NCI-H524 treated with DMSO at 0.1 percent for 48 hours (cell line): ENCODE data around the gene BAIAP2L1.

Source experiments
- DNase-seq: peaks from one replicate; lab custom pipeline; 2025; lab: John Stamatoyannopoulos, UW

The BAIAP2L1 gene

DNA sequence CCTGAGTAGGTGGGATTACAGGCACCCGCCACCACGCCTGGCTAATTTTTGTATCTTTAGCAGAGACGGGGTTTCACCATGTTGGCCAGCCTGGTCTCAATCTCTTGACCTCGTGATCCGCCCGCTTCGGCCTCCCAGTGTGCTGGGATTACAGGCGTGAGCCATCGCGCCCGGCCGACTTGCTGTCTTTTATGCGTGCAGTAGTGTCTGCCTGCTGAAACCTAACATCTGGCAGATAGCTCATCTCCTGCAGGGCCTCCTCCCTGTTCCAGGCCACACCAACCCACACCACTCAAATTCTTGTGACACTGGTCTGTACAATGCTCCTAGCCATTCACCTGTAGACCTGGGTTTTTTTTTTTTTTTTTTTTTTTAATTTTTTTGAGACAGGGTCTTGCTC, 41.5 kb downstream of the BAIAP2L1 start:
- no peak for DNase-seq

DNA sequence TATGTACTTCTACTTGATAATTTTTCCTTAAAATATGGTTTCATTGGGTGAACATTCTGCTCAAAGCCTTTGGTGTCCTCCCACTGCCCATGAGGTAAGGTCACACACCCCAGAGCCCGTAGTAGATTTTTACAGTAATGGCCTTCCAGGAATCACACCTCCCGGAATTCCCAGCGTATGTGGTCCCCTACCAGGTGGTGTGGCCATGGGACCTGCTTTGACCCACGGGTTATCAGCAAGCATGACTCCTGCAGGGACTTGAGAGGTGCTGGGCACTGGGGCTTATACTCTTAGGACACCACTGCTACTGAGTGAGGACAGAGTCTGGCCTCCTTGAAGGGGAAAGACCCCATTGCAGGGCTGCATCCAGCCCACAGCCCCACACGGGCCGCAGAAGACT, 42.2 kb downstream of the BAIAP2L1 start:
- no peak for DNase-seq

DNA sequence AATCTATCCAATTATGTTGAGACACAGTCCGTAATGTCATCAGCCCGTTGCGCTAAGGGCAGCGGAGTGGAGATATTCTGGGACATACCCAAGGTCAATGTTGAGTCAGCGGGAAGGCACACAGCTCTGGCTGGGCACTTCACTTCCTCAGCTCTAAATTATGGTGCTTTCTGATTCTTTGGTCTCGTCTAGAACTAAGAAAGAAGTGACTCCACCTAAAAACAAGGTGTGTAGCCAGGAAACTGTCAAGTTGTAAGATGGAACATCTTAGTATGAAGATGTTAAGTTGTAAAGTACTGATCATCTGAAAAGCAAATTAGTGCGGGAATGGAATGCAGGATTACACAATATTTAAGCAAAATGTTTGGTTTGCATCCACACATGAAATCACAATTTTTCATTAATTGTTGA, 43.1 kb downstream of the BAIAP2L1 start:
- no peak for DNase-seq

DNA sequence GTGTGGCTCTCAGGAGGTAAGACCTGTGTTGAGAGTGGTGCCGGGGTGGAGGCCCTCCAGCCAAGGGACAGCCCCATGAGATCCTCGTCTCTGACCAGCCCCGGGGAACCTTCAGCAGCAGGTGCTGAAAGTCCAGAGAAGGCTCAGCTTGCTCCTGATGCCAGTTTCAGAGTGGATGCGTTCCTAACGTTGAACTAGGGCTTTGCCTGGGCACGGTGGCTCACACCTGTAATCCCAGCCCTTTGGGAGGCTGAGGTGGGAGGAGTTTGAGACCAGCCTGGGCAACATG, 45.7 kb downstream of the BAIAP2L1 start:
- no peak for DNase-seq

DNA sequence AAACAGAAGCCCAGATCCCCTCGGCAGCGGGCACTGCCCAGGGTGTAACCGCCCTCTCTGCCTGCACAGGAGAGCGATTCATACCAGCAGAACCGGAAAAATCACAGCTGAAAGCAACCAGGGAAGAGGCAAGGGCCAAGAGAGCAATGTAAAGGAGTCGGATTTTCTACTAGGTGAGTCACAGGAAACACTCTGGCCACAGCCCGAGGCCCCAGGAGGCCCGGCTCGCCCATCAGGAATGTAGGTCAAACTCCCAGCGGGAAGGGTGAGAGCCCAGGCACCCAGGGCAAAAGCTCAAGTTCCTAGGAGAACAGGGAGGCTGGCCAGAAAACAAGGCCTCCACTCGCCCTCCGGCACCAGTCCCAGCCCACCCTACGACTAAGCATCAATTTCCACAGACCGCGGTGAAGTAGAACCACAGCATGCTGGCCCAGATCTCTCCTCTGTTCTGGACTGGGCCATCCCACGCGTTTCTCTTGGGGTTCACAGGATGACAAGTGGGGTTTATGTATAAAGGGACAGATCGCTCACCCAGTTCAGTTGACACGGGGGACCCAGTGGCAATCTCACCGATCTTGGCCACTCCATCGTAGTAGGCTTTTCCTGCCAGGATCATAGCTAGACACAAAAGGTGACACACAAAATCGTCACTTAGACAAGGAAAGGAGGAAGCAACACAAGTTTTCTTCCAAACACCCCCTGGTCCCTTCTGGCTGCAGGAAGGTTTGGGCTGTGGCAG, 46.2 kb downstream of the BAIAP2L1 start:
- DNase-seq: no peak

DNA sequence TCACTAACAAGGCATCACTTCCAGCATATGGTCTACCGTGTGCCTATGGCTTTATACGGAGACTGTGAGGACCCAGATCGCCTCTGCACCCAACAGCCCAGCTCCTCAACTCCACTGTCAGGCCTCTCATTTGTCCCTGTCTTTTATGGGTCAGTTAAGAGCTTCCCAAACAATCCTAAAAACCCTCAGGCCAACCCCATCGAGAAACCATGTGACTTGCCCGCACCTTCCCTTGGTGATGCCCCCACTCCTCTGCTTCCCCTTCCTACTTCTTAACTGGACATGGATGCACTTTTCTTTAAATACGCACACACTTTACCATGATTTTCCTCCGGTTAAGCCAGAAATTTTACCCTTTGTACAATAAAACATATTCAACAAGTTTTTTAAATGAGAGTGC, 46.8 kb downstream of the BAIAP2L1 start:
- DNase-seq: no peak

DNA sequence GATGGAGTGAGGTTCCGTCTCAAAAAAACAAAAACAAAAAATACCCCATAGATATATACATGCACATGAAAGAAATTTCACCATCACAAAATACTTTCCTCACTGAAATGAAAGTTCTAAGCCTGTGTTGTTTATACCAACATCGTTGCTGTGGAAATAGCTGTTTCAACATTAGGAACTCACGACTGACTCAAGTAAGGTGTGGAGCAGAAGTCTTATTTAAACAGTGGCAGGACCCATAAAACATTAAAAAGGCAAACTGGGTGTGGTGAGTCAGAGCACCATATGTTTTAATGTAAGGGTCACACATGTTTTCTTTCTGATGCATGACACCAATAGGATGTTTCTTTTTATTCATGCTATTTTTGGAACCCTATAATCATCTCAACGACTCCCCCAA, 48.3 kb downstream of the BAIAP2L1 start:
- DNase-seq: no peak

DNA sequence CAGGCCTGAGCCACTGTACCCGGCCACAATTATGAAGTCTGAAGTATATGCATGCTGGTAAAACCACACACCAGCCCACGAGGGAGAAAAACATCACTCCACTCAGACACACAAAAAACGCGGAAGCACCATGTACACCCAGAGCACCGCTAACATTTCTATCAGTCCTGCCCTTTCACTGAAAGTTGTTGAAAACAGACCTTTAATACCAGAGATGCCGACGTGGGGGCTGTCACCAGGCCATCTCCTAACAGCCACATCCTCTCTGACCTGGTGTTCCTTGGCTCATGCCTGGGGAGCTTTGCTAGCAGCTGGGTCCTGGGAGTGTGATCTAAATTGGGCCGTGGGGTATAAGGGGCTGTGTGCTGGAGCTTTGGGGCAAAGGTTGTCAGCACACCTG, 49.8 kb downstream of the BAIAP2L1 start:
- DNase-seq: no peak

DNA sequence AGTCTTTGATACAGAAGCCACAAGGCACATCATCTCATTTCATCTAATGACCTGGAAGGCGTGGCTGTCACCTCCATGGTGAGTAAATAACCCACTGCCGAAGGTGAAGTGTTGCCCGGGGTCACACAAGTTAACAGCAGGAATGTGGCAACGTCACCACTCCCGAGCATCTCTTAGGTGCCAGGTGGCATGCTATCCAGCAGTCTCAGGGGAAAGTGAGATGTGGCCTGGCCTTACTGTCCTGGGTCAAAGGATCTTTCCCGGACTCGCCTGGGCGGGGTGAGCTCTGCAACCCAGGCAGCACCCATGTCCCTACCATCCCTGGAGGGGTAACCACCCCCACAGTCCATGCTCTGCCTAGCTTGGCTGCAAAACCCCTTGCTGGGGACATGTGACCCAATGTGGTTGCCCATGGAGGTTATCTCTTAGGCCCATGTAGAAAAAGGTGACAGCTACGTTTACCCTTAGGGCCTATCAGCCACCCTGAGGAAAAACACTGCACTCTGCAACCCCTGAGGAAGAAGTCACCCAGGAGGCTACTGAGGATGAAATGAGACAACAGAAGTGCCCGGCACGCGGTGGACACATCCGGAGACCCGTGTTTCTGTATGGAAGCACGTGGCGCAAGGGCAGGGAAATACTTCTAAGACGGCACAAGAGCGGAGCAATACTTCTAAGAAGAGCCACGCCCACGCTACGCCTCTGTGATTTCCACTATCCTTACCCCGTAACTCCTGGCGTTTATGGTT, 52.0 kb downstream of the BAIAP2L1 start:
- no peak for DNase-seq

DNA sequence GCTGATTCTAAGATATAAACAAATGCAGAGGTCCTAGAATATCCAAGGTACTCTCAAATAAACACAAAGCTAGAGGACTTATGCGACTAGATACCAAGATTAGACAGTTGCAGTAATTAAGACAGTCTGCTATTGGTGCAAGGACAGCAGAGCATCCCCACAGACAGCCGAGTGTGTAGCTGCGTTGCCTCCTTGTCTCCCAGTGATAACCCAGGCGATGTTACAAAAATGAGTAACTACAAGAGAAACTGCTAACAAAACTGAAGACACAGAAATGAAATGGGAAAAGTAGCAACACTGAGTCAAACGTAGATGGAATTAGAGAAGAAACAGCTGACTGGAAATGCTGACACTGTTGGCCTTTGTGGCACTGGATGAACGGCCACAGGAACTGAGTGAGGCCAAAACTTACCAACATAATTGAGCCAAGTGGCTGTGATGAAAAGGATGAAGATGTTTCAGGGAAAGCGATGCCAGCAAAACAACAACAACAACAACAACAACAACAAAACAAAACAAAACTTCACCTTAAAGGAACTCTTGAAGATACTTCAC, 54.3 kb downstream of the BAIAP2L1 start:
- DNase-seq: no peak

DNA sequence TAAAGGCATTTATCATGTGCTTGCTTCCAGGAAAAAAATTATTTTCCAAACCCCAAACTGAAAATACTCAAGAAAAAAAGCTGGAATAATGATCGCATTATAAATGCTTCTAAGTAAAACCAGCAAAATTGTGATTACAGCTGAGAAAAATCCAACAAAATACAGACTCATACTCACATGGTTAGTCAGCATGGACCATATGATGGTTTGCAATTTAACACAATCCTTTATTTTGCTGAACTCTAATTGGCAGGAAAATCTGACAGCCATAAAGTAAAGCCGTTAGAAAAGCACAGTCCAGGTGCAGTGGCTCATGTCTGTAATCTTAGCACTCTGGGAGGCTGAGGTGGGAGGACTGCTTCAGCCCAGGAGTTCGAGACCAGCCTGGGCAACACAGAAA, 59.8 kb downstream of the BAIAP2L1 start:
- no peak for DNase-seq

DNA sequence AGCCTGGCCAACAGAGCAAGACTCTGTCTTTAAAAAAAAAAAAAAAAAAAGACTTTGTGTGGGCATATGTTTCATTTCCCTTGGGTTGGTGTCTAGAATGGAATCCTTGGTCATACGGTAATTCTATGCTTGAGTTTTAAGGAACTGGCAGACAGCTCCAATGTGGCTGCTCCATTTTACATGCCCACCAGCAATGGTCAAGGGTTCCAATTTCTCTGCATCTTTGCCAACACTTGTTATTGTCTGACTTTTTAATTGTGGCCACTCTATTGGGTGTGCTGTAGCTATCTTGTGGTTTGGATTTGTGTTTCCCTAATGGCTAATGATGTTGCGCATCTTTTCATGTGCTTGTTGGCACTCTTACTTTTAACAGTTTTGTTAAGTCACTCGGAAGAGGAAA, 61.8 kb downstream of the BAIAP2L1 start:
- no peak for DNase-seq

DNA sequence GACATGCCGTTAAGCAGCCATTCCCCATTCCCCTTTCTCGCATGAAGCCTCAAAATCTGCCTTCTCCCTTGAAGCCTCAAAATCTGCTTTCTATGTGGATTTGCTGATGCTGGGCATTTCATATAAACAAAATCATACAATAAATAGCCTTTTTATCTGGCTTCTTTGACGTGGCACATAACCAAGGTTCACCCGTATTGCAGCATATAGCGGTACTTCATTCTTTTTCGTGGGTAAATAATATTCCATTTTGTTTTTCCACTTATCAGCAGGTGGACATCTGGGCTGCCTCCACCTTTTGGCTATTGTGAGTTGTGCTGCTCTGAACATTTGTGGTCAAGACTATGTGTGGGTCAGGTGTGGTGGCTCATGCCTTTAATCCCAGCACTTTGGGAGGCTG, 62.4 kb downstream of the BAIAP2L1 start:
- DNase-seq: no peak

DNA sequence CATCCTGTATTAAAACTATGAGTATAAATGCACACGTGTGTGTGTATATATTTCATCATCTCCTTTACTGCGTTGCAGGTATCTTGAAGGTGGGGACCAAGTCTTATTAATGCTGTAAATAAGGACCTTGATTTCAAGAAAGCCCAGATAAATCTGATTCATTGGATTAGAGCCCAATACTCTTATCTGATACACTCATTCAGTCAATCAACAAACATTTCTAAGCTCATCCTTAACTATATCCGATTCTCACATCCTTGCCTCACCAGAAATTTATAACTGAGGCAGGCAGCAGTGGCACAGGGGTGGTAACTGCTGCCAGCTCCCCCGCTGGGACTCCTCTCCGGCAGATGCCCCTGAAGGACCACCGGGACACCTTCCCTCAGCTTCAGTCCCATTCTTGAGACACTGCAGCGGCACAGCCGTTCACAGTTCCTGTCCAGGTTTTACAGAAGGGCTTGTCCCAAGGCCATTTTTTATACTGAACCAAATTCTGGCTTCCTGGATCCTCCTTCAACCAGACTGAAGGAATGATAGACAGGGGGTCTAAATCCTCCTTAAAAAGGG, 65.4 kb downstream of the BAIAP2L1 start:
- no peak for DNase-seq

DNA sequence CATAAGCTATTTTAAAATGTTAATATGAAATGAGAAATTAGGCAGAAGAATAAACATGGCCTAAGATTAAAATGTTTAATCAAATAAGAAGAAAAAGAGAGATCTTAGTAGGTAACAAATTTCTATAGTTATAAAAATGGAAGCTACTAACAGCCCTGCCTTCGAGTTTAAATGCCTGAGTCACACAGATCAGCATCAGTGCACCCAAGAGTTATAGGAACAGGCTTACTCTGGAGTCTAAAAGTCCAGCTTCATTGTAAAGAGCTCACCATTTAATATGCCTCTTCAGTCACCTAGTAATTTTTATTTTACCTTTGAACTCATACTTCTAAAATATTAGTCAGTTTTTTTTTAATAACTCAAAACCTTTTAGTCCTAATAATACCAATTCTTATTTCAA, 66.8 kb downstream of the BAIAP2L1 start:
- DNase-seq: no peak

DNA sequence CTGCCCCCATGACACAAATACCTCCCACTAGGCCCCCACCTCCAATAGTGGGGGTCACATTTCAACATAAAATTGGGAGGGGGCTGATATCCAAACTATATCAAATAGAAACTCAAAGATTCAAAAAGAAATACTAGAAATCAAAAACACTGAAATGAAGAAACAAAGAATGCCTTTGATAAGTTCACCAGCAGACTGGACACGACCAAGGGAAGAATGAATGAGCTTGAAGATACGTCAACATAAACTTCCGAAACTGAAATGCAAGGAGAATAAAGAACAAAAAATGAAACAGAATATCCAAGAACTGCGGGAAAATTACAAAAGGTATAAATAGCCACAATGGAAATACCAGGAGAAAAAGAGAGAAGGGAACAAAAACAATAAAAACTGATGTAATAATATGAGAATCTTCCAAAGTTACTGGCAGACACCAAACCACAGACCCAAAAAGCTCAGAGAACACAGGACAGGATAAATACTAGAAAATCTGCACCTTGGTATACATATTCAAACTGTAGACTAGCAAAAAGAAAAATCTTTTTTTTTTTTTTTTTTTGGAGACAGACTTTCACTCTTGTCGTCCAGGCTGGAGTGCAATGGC, 69.9 kb downstream of the BAIAP2L1 start:
- DNase-seq: no peak

DNA sequence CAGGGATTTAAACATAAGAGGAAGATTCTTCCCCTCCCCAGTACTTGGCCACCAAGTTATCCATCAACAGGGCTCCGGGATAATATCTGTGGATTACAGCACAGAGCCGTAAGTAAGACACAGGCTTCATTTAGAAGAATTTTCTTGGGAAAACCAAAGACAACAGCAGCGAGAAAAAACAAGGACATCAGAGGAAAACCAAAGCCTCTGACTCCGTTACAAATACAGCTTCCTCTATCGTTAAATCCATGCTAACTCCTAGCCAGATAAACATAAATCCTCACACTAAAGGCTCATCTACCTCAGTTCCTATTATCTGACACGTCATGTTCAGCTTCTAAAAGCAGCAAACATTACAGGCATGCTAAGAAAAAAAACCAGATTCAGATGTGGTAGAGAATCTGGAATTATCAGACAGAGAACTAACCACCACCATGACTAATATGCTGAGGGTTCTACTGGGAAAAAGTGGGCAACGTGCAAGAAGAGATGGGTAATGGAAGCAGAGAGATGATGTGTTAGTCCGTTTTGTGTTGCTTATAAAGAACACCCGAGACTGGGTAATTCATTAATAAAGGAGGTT, 71.0 kb downstream of the BAIAP2L1 start:
- no peak for DNase-seq

DNA sequence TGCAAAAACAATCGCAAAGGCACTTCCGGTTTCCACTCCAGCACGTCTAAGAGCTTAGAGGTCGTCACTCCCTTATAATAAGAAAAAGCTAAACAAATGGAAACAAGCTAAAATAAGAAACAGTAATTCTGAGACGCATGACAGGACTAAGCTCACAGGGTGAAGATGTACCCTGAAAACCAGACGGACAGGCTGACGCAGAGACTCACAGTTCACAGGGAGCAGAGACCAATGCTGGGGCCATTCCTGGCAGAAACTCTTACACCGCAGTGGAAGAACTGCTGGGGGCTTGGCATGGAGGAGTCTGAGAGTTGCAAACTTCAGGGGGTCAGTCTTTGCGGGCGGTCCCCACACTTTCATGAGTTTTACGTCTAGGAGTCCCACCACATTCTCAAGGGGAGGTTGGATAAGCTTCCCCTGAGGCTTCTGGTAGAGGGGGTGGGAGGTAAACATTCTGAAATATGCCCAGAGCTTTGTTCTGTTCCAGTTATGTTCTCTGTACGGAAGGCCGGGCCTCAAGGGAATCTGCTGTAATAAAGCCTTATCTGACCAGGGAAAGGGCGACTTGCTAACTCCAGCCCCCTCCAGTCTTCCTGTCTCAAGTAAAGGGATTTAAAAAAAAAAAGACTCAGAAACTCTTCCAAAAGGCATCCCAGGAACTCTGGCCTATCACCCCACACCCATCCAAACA, 71.6 kb downstream of the BAIAP2L1 start:
- DNase-seq: no peak

DNA sequence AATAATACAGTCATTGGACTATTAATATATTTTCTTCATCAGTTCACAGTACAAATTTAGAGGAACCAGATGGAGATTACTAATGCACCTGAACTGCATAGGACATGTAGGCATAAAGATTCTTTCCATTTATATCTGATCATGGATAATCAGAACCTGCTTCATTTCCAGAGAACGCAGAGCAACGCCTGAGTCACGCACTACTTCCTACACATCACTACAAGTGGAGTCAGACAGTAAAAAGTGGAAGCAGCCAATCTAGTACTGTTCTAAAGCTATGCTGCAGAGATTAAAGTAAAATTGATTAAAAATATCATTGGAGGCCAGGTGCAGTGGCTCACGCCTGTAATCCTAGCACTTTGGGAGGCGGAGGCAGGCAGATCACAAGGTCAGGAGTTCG, 76.1 kb downstream of the BAIAP2L1 start:
- DNase-seq: no peak

DNA sequence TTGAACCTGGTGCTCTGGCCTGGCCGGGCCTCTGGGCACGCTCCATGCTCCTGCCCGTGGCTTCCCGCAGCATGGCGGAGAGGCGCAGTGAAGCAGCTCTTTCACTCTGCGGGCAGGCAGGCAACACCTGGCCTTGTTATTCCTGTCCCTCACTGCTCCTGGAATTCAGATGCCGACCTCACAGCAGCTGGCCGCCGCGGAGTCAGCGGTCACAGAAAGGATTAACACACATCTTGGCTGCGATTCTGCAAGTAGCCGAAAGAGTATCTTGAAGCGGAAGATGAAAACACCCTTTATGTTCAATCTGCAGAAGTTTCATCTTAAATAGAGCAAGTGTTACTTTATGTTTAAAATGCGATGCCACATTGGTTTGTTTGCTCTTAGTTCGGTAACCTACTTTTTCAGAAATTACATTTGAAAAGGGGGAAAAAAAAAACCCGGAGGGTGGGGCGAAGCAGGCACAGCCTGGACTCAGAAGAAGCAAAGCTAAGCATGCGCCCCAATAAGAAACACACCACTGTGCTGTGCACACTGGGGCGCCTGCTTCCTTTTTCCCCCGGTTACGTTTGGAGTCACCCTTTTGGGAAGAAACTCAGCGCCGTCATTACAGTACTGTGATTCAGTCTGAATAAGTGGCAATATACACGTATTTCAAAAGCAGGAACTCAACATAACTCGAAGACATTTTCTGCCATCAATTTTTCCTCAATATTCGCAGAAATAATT, 77.1 kb downstream of the BAIAP2L1 start:
- DNase-seq: no peak
